ENCODE measurements around the gene EXOC4.

EXOC4 gene

GRCh38 chr7:133857376-133858119 lies 604.7 kb downstream of the EXOC4 start:
- TF ChIP-seq EZH2 (IDR thresholded peaks at IDR 0.05; ENCODE audit: borderline replicate concordance, low read length) (no peak), CTCF (IDR thresholded peaks at IDR 0.05; ENCODE audit: low read length) (no peak)
- no peaks in the 10 kb centered on the region for H3K36me3 ChIP-seq (ENCODE audit: insufficient read depth, low read length)
- no peaks in the 10 kb centered on the region for H3F3A ChIP-seq (ENCODE audit: insufficient read depth, low read length)
- H3K4me1 ChIP-seq (ENCODE audit: insufficient read depth, low read length, severe bottlenecking), result peaks cover 18% of the 10 kb centered on the region
- no peak overlapping the region for H3K4me3 ChIP-seq (ENCODE audit: low read depth, low read length, poor library complexity, severe bottlenecking)
- H2AFZ ChIP-seq (ENCODE audit: low read length), result no peak overlapping the region
- H3K27me3 ChIP-seq (ENCODE audit: insufficient read depth, low read length), result no peaks in the 10 kb centered on the region
- H3K9me2 ChIP-seq (ENCODE audit: low read depth, low read length), result no peaks in the 10 kb centered on the region
- no peak overlapping the region for H3K9ac ChIP-seq (ENCODE audit: low read length)
- no peaks in the 10 kb centered on the region for H3K9me3 ChIP-seq (ENCODE audit: low read length)
- no peaks in the 10 kb centered on the region for H3K79me2 ChIP-seq (ENCODE audit: insufficient read depth, low read length)
- no peak overlapping the region for H3K4me2 ChIP-seq (ENCODE audit: low read length)
- H3K27ac ChIP-seq (ENCODE audit: low read depth, low read length, poor library complexity, severe bottlenecking), result no peak overlapping the region
- no peaks in the 10 kb centered on the region for H4K20me1 ChIP-seq (ENCODE audit: insufficient read depth, low read length)

- H3K79me2 ChIP-seq (ENCODE audit: insufficient read depth, low read length), result no peaks in the 10 kb centered on the region
- H3K27ac ChIP-seq (ENCODE audit: low read depth, low read length, poor library complexity, severe bottlenecking), result no peak overlapping the region
- no peaks in the 10 kb centered on the region for H3K36me3 ChIP-seq (ENCODE audit: insufficient read depth, low read length)
- H3K4me3 ChIP-seq (ENCODE audit: low read depth, low read length, poor library complexity, severe bottlenecking), result no peak overlapping the region
- H3K4me1 ChIP-seq (ENCODE audit: insufficient read depth, low read length, severe bottlenecking), result peaks cover 10% of the 10 kb centered on the region
- H4K20me1 ChIP-seq (ENCODE audit: insufficient read depth, low read length), result no peaks in the 10 kb centered on the region
- TF ChIP-seq CTCF (IDR thresholded peaks at IDR 0.05; ENCODE audit: low read length) (no peak), EZH2 (IDR thresholded peaks at IDR 0.05; ENCODE audit: borderline replicate concordance, low read length) (no peak)
- H3K9me2 ChIP-seq (ENCODE audit: low read depth, low read length), result no peaks in the 10 kb centered on the region
- no peak overlapping the region for H3K9ac ChIP-seq (ENCODE audit: low read length)
- H2AFZ ChIP-seq (ENCODE audit: low read length), result no peak overlapping the region
- no peaks in the 10 kb centered on the region for H3F3A ChIP-seq (ENCODE audit: insufficient read depth, low read length)
- H3K4me2 ChIP-seq (ENCODE audit: low read length), result no peak overlapping the region
- no peaks in the 10 kb centered on the region for H3K27me3 ChIP-seq (ENCODE audit: insufficient read depth, low read length)
- H3K9me3 ChIP-seq (ENCODE audit: low read length), result no peaks in the 10 kb centered on the region
Measured at GRCh38 chr7:133858311-133858710, 605.4 kb downstream of the EXOC4 start.

GRCh38 chr7:133859231-133859630 lies 606.4 kb downstream of the EXOC4 start:
- H3K9me3 ChIP-seq (ENCODE audit: low read length), result no peaks in the 10 kb centered on the region
- H3K36me3 ChIP-seq (ENCODE audit: insufficient read depth, low read length), result no peaks in the 10 kb centered on the region
- H3F3A ChIP-seq (ENCODE audit: insufficient read depth, low read length), result no peaks in the 10 kb centered on the region
- no peak overlapping the region for H3K4me3 ChIP-seq (ENCODE audit: low read depth, low read length, poor library complexity, severe bottlenecking)
- H4K20me1 ChIP-seq (ENCODE audit: insufficient read depth, low read length), result no peaks in the 10 kb centered on the region
- H2AFZ ChIP-seq (ENCODE audit: low read length), result no peak overlapping the region
- H3K79me2 ChIP-seq (ENCODE audit: insufficient read depth, low read length), result no peaks in the 10 kb centered on the region
- H3K4me2 ChIP-seq (ENCODE audit: low read length), result no peak overlapping the region
- no peaks in the 10 kb centered on the region for H3K27me3 ChIP-seq (ENCODE audit: insufficient read depth, low read length)
- H3K4me1 ChIP-seq (ENCODE audit: insufficient read depth, low read length, severe bottlenecking), result peaks cover under 1% of the 10 kb centered on the region
- no peaks in the 10 kb centered on the region for H3K9me2 ChIP-seq (ENCODE audit: low read depth, low read length)
- no peak overlapping the region for H3K9ac ChIP-seq (ENCODE audit: low read length)
- no peak overlapping the region for H3K27ac ChIP-seq (ENCODE audit: low read depth, low read length, poor library complexity, severe bottlenecking)
- no peak for TF ChIP-seq CTCF (IDR thresholded peaks at IDR 0.05; ENCODE audit: low read length)
- TF ChIP-seq EZH2 (IDR thresholded peaks at IDR 0.05; ENCODE audit: borderline replicate concordance, low read length), result no peak

Data from OCI-LY1 (cell line).